GM18507 (cell line): ENCODE measurements around the gene MAMLD1.

Source experiments
- DNase-seq: peaks from one replicate; pipeline ENCODE4 v3.0.0; 2011; ENCODE audit warnings: low read depth; ENCODE audit not compliant: insufficient read length; ENCODE audit errors: extremely low spot score
- FAIRE-seq: peaks from 2 replicates; lab custom pipeline; 2011; peaks lifted over from hg19 to GRCh38; lab: Jason Lieb, UNC

The MAMLD1 gene

GRCh38 chrX:150352114-150352513 lies 11.0 kb upstream of the MAMLD1 start:
- no peak for DNase-seq
- FAIRE-seq: no peak

GRCh38 chrX:150352581-150352980 lies 10.5 kb upstream of the MAMLD1 start:
- DNase-seq (no peak), FAIRE-seq (no peak)

- FAIRE-seq: no peak
- DNase-seq: no peak
Observed at GRCh38 chrX:150355913-150356312, 7.2 kb upstream of the MAMLD1 start.

- no peak for DNase-seq
- no peak for FAIRE-seq
Observed at GRCh38 chrX:150357790-150358189, 5.3 kb upstream of the MAMLD1 start.

GRCh38 chrX:150358651-150359050 lies 4.5 kb upstream of the MAMLD1 start:
- DNase-seq (no peak), FAIRE-seq (no peak)

- FAIRE-seq: no peak
Observed at GRCh38 chrX:150360331-150360730, 2.8 kb upstream of the MAMLD1 start.

GRCh38 chrX:150361070-150361776 lies 1.9 kb upstream of the MAMLD1 start:
- no peak for DNase-seq
- no peak for FAIRE-seq

More at GRCh38 chrX:150360331-150360730, 2.8 kb upstream of the MAMLD1 start:
- DNase-seq: no peak

- DNase-seq: no peak
Observed at GRCh38 chrX:150361777-150362351, 1.3 kb upstream of the MAMLD1 start.

GRCh38 chrX:150363561-150364346 lies 637 bp downstream of the MAMLD1 start:
- DNase-seq: no peak

More at GRCh38 chrX:150361777-150362351, 1.3 kb upstream of the MAMLD1 start:
- FAIRE-seq: no peak

GRCh38 chrX:150364347-150365050 lies 1.4 kb downstream of the MAMLD1 start:
- FAIRE-seq: no peak
- no peak for DNase-seq

More at GRCh38 chrX:150363561-150364346, 637 bp downstream of the MAMLD1 start:
- no peak for FAIRE-seq

GRCh38 chrX:150365051-150365989 lies 2.2 kb downstream of the MAMLD1 start:
- DNase-seq: no peak

GRCh38 chrX:150365990-150366911 lies 3.1 kb downstream of the MAMLD1 start:
- no peak for DNase-seq
- no peak for FAIRE-seq

More at GRCh38 chrX:150365051-150365989, 2.2 kb downstream of the MAMLD1 start:
- FAIRE-seq: no peak

GRCh38 chrX:150366951-150367545 lies 3.9 kb downstream of the MAMLD1 start:
- DNase-seq (no peak), FAIRE-seq (no peak)

GRCh38 chrX:150370589-150371312 lies 7.6 kb downstream of the MAMLD1 start:
- no peak for DNase-seq
- no peak for FAIRE-seq

- no peak for FAIRE-seq
- no peak for DNase-seq
Observed at GRCh38 chrX:150371877-150372276, 8.8 kb downstream of the MAMLD1 start.

- DNase-seq (no peak), FAIRE-seq (no peak)
Observed at GRCh38 chrX:150372280-150372679, 9.2 kb downstream of the MAMLD1 start.

- FAIRE-seq (no peak), DNase-seq (no peak)
Observed at GRCh38 chrX:150372756-150373155, 9.6 kb downstream of the MAMLD1 start.
